SK-MEL-5 (cell line): ENCODE data around the gene KNOP1. TPM values are rescaled to one million over a fixed set of nuclear protein-coding genes. Genes with fewer than 3 reads are reported as not detected.
A peak's percentile ranks its signal among the peaks of the same experiment; 100 is the strongest.
"Not testable (repeated sequence)": the region's sequence is repeated elsewhere in the genome, so short reads cannot be mapped to it uniquely, and the experiment has no call there.

Experiments
- DNase-seq: peaks from one replicate; pipeline ENCODE4 v3.0.0-alpha.2; 2016; ENCODE audit warnings: low read depth, low spot score
- in situ Hi-C: cut with HindIII; loops from 2 replicates; pipeline ENCODE4 v1.10.0; 2016; ENCODE audit warnings: low sequenced_read_pairs, high pct_unique_total_duplicates, low pct_unique_long_range_greater_than_20kb
- total RNA-seq: library from RNA; depleted of rRNA; stranded (reverse); fragments of >200 nt; shearing (Covaris generic); gene quantifications from 2 replicates; pipeline ENCODE4 v1.2.3, GENCODE V29; 2014; rRNA removed

The KNOP1 gene
- total RNA-seq, 1 experiment from 2014 or later, result 29.5 TPM

DNA sequence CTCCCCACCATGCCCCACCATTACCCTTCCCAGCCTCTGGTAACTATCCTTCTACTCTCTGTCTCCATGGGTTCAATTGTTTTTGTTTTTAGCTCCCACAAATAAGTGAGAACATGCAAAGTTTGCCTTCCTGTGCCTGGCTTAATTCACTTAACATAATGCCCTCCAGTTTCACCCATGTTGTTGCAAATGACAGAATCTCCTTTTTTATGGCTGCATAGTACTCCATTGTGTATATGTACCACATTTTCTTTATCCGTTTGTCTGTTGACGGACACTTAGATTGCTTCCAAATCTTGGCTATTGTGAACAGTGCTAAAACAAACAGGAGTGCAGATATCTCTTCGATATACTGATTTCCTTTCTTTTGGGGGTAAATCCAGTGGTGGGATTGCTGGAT lies 52.7 kb downstream of the KNOP1 start:
- in situ Hi-C loops, DNase-seq: not testable (repeated sequence)

DNA sequence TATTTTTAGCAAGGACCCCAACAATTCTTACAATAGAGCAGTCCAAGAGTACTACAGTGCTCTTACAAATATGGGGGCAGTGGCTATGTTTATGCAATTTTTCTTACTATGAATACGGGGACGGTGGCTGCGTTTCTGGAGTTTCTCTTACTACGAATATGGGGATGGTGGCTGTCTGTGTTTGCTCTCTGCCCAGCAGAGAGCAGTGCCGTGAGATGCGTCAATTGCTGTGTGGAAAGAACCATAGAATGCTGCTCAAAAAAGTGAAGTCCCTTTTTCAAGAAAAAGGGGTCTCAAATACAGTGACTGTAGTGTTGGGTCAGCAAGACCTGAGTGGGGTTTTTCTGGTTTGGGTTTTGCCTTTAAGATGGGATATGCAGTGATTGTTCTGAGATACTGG lies 53.9 kb downstream of the KNOP1 start:
- DNase-seq, result no peak
- in situ Hi-C loops, result no loop called here

DNA sequence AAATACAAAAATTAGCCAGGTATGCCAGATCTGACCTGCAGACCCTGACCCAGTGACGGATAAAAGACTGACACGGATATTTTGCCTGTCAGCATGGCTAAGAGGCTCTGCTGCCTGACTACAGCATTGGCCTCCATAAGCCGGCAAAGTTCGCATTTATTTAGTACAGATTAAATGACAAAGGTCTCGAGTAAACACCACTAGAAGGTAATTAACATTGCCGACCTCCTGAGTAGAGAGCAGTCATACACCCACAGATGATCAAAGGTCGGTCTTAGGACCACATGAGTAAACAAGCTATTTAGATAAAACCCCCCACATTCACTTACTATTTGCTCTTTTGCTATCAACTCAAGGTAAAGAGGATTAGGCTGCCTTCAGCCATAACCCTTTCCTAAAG lies 55.7 kb downstream of the KNOP1 start:
- in situ Hi-C loops, result no loop called here
- no peak for DNase-seq

DNA sequence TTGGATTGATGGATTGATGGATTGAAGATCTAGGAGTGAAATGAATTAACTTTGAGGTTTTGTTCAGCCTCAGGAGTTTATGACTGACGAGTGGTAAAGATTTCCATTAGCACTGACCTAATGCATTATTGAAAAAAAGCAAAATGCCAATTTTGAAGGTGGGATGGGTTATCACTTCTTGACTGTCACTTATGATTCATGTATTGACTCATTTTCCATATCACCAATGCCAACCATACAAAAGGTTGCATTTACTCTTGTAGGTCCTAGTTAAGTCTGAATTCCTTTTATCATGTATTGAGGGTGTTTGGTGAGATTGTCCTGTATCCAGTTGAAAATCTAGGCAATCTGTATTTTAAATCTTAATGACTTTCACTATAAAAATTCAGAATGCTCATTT lies 57.6 kb downstream of the KNOP1 start:
- no peak for DNase-seq
- in situ Hi-C loops, result no loop called here

DNA sequence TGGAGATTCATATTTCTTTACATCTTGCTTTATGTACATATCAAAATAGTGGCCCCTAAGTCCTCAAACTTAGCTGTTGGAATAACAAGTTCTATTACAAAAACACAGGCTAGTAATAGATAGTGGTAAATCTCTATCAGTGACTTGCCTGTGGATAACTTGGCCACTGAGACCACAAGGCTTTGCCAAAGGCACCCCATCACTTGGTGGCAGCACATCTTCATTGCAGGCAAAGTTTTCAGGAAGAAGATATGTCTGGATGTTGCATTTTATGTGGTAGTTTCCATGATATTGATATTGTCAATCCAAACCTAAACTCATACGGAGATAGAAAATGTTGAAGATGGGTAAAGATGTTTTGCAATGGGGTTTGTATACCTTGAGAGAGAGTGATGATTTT lies 58.5 kb downstream of the KNOP1 start:
- DNase-seq, result peak; percentile 27
- in situ Hi-C loops, result no loop called here

DNA sequence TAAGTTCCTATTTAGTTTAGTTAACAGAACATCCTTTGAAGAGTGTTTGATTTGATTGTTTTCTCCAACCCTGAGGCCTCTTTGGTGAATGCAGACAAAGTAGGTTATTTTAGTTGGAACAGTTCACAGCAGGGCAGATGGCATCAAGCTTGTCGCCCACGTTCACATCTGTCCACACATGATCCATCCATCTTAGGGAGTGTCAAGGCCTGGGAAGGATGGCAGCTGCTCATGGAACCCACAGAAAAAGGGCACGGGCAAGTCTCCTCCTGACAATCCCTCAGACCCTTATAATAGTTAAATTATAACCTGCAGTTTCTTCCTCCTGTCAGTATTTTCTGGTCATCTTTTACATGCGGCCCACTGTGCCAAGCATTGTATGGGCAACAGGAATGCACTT lies 60.2 kb downstream of the KNOP1 start:
- in situ Hi-C loops, result no loop called here
- DNase-seq, result no peak

DNA sequence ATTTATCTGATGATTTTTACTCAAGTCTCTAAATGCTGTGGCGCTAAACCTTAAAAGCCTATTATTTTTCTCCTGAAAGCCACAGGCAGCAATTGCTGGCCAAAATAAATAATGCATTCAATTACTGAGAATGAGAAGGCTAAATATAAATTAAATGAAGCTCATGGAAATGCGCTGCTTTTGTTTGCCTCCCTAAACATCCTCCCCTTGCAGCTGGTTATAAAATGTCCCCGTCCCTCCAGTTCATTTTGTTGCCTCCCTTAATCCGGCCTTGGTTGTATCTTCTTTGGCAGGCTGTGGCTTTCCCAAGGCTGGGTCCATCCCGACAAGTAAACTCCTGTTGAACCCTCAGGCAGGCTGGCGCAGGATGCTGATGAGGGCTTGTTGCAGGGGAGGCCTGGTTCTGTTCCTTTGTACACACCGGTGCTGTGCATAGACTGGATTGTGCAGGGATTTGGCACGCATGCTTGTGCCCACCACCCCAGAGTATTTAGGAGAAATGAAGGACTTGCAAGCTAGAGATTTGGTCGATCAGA lies 62.7 kb downstream of the KNOP1 start:
- in situ Hi-C loops, result no loop called here
- no peak for DNase-seq

DNA sequence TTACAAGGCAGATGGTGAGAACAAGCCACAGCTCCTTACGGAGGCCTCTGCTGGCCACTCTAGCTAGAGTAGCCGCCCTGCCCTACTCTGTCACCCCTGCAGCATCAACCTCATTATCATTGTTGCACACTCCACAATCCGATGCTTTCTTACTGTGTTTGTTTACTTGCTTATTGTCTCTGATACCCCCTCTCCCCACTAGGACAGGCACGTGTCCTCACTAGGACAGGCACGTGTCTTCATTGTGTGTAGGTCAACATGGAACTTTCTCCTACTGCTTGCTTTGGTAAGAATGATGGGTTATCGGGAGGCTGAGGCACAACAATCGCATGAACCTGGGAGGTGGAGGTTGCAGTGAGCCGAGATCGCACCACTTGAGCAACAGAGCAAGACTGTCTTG lies 63.9 kb downstream of the KNOP1 start:
- no peak for DNase-seq
- in situ Hi-C loops, result no loop called here

Other genes with a start within 250 kb of the KNOP1 start
- gene GDE1, start 196.1 kb downstream of the KNOP1 start, total RNA-seq, result 53.8 and 57.5 TPM in 2 replicates
- gene CCP110, start 194.3 kb downstream of the KNOP1 start, total RNA-seq, result 5.5 and 6.4 TPM in 2 replicates
- 22.7 and 27.8 TPM in 2 replicates for gene VPS35L, start 162.5 kb downstream of the KNOP1 start, total RNA-seq
- 5.3 and 6.1 TPM in 2 replicates for gene IQCK, start within 50 bp of the KNOP1 start, total RNA-seq
- gene GPRC5B, start 166.6 kb upstream of the KNOP1 start, total RNA-seq, result 38.2 and 49.2 TPM in 2 replicates